GM19025 (cell line): ENCODE data around the gene MFSD12.

Experiments
- ATAC-seq: cut with Tn5 transposase; IDR thresholded peaks from one replicate; pipeline ENCODE4 v1.9.1; 2021; ENCODE audit warnings: mild to moderate bottlenecking, low read depth, moderate library complexity; ENCODE audit not compliant: unreplicated experiment

The MFSD12 gene

DNA sequence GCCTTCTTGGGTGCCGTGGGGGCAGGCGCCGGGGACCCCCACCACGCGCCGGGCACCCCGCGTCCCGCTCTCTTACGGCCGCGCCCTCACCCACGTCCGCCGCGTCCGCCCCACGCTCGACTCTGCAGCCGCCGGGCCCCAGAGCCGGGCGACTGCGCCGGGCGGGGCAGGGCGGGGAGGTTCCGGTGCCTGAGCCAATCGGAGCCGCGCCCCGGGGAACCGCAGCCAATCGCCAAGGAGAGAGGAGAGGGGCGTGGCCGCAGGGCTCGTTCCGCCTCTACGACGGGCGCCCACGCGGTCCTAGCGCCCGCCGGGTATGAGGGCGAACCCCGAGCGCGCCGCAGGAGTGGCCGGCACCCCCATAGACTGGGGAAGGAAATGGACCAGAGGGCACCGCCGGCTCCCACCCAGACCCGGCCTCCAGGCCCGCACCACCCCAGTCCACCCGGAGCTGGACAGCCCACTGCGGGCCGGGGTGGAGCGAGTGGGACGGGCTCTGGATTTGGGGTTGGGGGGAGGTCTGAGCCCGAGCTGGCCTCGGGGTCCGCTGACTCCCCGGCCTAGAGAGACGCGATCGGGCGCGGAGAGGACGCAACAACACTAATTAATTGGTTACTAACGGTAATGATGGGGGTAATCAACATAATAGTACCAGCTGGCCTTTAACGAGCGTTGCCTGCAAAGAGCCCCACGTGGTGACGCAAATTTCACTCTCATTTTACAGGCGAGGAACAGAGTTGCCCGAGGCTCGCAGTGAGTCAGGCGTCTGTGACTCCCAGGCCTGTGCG is at the start of gene MFSD12:
TSS of gene MFSD12 (minus strand) at position 126 of the 788 bp plus-strand sequence. CDS start 183 bp downstream, outside the sequence.
- ATAC-seq, result peak; percentile 90

DNA sequence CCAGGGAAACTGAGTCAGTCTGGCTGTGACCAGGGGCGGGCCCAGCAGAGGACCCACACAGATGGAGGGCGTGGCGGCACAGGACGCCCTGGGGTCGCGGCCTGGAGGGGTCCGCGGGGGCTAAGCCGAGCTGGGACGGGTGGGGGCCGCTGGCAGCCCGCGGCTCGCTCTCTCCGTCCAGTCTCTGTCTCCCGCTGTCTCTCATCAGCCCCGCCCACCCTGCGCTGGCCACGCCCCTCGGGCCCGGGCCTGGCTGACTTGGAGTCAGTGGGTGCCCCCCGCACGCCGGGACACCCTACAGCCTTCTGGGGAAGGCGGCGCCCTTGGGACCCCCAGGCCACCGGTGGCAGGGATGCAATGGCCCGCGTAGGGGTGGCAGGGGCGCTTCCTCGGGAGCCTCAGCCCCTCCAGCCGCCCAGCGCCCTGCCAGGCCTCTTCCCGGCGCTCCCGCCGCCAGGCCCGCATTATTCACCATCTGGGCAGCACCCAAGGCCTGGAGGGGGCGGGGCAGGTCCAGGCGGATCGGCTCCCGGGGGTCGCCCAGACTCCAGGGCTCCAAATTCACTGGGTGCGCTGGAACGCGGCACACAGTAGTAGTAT is 49.4 kb upstream of the MFSD12 start, which contains the start of gene TBXA2R:
TSS of gene TBXA2R (minus strand) at position 186 of the 600 bp plus-strand sequence. CDS start 6,241 bp downstream, outside the sequence.
- ATAC-seq, result no peak

DNA sequence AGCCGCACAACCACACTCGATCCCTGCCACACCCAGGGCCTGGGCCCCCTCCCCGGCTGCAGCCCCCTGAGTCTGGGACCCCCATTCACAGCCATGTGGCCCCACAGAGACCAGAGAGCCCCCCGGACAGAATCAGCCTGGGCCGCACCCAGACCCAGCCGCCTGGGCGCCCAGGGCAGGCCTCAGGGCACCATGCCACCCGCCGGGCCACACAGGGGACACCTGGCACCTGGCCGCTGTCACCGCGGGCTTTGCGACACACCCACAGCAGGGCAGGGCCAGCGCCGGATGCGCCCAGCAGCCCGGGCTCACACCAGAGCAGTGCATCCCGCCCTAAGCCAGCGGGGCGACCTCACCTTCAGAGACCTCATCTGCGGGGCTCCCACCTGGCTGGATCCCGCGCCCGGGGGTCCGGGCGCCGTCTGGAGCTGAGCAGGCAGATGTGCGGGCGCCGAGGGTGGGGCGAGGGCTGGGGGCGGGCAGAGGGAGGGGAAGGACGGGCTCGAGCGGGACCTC is 48.8 kb upstream of the MFSD12 start:
- no peak for ATAC-seq

GRCh38 chr19:3605770-3606169 is 48.4 kb upstream of the MFSD12 start:
- ATAC-seq, result no peak

DNA sequence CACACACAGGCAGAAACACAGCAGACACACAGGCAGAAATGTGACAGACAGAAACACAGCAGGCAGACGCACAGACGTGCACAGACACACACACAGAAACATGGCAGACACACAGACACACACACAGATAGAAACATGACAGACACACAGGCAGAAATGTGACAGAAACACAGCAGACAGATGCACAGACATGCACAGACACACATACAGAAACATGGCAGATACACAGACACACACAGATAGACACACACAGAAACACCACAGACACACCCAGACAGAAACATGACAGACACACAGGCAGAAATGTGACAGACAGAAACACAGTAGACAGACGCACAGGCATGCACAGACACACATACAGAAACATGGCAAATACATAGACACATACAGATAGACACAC is 48.0 kb upstream of the MFSD12 start:
- no peak for ATAC-seq

DNA sequence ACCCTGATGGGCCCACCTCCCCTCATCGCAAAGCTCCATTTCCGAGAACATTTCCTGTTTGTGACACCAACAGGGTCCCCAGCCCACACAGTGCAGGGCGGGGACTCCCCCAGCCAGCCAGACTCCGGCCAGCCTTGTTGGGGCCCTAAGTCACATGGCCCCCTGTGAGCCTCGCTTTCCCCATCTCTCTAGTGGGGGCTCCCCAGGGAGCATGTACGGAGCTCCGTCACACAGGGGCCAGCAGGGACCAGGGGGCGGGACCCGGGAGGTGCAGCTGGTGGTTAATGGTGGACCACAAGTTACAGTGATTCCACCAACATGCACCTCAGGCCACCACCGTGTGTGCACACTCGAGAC is 47.6 kb upstream of the MFSD12 start:
- ATAC-seq, result no peak

DNA sequence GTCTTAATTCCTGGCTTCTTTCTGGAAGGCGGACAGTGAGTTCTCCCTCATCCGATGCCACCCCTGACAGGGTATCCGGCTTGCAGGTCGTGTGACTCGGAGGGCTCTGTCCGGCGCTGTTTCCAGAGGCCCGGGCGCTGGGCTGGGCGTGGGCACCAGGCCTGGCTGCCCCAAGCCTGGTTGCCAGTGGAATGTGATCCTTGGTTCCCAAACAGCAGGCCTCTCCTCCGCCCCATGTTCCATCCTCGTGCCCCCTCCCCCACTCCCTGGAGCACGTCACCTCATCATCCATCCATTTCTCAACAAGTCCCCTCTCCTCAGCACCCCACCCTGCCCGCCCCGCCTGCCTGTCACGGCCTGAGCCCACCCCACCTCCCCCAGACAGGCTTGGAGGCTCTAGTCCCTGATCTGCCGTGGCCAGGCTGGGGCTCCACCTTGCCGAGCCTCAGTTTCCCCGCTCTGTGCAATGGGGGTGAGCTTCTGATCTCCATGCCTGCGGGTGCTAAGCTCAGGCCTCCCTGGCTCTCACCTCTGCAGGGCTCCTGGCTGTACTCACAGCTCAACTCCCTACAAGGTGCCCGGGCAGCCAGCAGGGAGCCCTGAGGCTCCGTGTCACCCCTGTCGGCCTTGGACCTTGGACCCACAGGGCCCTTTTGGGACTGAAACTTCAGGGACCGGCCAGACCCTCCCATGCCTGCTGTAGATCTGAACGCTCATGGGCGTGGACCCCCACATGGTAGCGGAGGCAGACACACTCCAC is 47.0 kb upstream of the MFSD12 start:
- ATAC-seq, result no peak

- no peak for ATAC-seq
These were observed 45.9 kb upstream of the MFSD12 start for GRCh38 chr19:3603121-3603811.

DNA sequence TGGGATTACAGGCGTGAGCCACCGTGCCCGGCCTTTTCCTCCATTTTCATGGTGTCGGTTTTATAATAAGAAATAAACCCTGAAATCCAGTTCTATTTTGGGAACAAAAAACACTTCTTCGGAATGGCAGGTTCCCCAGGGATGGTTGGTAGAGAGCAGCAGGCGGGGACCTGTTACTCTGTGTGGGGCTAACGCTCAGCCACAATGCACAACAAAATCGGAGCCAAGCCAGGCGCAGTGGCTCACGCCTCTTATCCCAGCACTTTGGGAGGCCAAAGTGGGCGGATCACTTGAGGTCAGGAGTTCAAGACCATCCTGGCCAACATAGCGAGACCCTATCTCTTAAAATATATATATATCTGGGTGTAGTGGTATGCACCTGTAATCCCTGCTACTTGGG is 43.6 kb upstream of the MFSD12 start:
- no peak for ATAC-seq

DNA sequence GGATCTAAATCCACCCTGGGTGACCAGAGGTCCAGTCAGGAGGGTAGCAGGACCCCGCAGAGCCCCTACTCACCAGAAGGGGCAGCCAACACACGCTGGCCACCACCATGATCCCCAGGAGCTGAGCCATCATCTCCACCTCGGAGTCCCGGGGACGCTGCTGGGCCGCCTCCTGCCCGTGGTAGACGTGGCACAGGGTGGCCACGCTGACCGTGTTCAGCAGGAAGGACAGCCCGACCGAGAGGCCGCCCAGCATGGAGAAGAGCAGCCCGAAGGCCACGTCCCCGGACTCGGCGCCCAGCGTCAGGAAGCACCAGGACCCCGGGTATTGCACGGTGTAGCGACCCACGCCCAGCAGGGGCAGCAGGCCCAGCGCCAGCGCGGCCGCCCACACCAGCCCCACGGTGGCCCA is 42.4 kb upstream of the MFSD12 start:
- no peak for ATAC-seq

- ATAC-seq, result no peak
These were observed 38.2 kb upstream of the MFSD12 start for GRCh38 chr19:3595521-3596061.

GRCh38 chr19:3593156-3593555 is 35.8 kb upstream of the MFSD12 start:
- ATAC-seq, result no peak

GRCh38 chr19:3591876-3592613 is 34.7 kb upstream of the MFSD12 start:
- ATAC-seq, result no peak

GRCh38 chr19:3590991-3591659 is 33.7 kb upstream of the MFSD12 start:
- ATAC-seq, result no peak

DNA sequence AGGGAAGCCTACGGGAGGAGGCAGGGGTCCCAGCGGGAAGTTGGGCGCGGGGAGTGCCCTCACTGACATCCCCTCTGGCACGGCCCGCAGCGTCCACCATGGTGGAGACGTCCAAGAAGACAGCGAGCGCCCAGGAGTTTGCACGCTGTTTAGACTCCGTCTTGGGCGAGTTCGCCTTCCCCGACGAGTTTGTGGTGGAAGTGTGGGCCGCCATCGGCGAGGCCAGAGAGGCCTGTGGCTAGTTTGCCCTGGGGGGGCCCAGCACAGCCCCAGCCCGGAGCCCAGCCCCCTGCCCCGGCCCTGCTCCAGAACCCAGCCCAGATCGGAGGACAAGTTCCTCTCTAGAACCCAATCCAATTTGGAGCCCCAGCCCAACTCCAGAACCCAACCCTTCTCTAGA is 32.6 kb upstream of the MFSD12 start:
- ATAC-seq, result no peak

GRCh38 chr19:3589439-3589838 is 32.1 kb upstream of the MFSD12 start:
- no peak for ATAC-seq

DNA sequence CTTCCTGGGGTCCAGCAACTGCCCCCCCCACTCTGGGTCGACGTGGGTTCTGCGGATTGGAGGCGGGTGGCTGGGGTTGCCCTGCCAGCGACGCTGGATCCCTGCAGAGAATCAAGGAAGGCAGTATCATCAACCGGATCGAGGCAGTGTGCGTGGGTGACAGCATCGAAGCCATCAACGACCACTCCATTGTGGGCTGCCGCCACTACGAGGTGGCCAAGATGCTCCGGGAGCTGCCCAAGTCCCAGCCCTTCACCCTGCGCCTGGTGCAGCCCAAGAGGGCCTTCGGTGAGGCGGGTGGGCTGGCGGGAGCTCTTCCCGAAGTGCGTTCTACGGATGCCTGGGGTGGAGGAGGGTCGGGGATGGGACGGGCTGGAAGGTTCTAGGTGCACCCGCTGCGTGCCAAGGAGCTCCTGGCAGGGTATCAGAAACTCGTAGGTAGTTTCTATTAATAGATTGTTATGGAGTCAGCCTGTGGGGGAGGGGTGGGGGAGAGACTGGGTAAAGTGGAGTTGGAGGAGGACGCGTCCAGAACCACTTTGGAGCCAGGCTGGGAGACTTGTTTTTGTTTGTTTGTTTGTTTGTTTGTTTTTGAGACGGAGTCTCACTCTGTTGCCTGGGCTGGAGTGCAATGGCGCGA is 29.4 kb upstream of the MFSD12 start:
- no peak for ATAC-seq

DNA sequence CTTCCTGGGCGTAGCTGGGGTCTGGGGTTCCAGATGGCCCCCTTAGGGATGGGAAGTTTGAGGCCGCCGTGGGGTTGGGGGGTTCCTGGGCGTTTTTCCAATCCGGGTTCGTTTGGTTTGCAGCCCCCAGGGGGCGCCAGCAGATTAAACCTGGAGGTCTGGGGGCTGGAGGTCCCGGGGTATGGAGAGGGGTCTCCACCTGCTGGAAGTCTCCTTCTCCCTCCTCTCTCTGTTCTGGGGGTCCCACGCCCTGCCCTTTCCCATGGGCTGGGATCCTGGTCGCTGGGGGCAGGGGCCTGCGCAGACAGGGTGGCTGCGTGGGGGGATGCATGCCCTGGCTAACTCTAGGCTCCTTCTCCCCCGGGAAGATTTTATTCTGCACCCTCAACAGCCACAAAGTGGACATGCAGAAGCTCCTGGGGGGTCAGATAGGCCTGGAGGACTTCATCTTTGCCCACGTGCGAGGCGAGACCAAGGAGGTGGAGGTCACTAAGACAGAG is 28.8 kb upstream of the MFSD12 start:
- ATAC-seq, result no peak
